ENCODE measurements around the gene TMEM50B. TPM values are rescaled to one million over a fixed set of nuclear protein-coding genes. Genes with fewer than 3 reads are reported as not detected.

The TMEM50B gene
- total and polyA plus RNA-seq, 12 donors, result 27.7 to 122 (median 47.0) TPM

GRCh38 chr21:33493756-33494155 lies 14.0 kb upstream of the TMEM50B start:
- Histone ChIP-seq H3K4me1 (replicated peaks in 1 of 2) (peaks cover 0 to 6% of the 10 kb centered on the region in 2 donors), H3K36me3 (replicated peaks in 1 of 2) (no peaks in the 10 kb centered on the region), H3K27ac (no peak overlapping the region), H3K4me3 (no peak overlapping the region), H3K27me3 (no peaks in the 10 kb centered on the region), H3K9me3 (replicated peaks in 1 of 3) (no peaks in the 10 kb centered on the region)
- 41 to 54% (median 49%) methylated on average over 3 of the region's 3 CpGs for WGBS, 4 donors
- TF ChIP-seq CTCF (IDR thresholded peaks at IDR 0.05) (no peak), POLR2A (IDR thresholded peaks at IDR 0.05) (no peak)
- no peak for DNase-seq
- intact Hi-C loops (cut with DNase I), result no loop called here

GRCh38 chr21:33492571-33492970 lies 12.8 kb upstream of the TMEM50B start:
- Histone ChIP-seq H3K27ac (peak overlapping the region in 1 of 5 donors; percentile 87), H3K4me1 (replicated peaks in 1 of 2) (peaks cover 0 to 6% of the 10 kb centered on the region in 2 donors), H3K27me3 (no peaks in the 10 kb centered on the region), H3K4me3 (peak overlapping the region in 1 of 4 donors; percentile 67), H3K9me3 (replicated peaks in 1 of 3) (no peaks in the 10 kb centered on the region), H3K36me3 (replicated peaks in 1 of 2) (no peaks in the 10 kb centered on the region)
- peak in 1 of 7 donors; percentile 18 for DNase-seq
- TF ChIP-seq CTCF (IDR thresholded peaks at IDR 0.05) (no peak), POLR2A (IDR thresholded peaks at IDR 0.05) (no peak)
- WGBS, 4 donors, result 48 to 57% (median 53%) methylated on average over 2 of the region's 2 CpGs
- intact Hi-C loops (cut with DNase I), result no loop called here

- peaks cover 0 to 6% of the 10 kb centered on the region in 2 donors for H3K4me1 ChIP-seq (replicated peaks in 1 of 2)
- H3K9me3 ChIP-seq (replicated peaks in 1 of 3), result no peaks in the 10 kb centered on the region
- H3K4me3 ChIP-seq, result peak within 1 kb of the TSS; percentile 52 to 98 (median 62)
- no peaks in the 10 kb centered on the region for H3K27me3 ChIP-seq
- intact Hi-C loops (cut with DNase I), result no loop called here
- H3K36me3 ChIP-seq (replicated peaks in 1 of 2), result no peaks in the 10 kb centered on the region
- H3K27ac ChIP-seq, result peak within 1 kb of the TSS in 4 of 5 donors; percentile 33 to 87 (median 64)
- WGBS, 4 donors, result 0 to 1% (median 1%) methylated on average over 18 to 52 of the region's 52 CpGs
- peak; percentile 85 to 95 (median 92) for DNase-seq
- peak in 1 of 2 donors; percentile 27 for TF ChIP-seq POLR2A (IDR thresholded peaks at IDR 0.05)
- no peak for TF ChIP-seq CTCF (IDR thresholded peaks at IDR 0.05)
These were observed 11.8 kb upstream of the TMEM50B start, which contains the start of gene DNAJC28 for GRCh38 chr21:33491373-33492102. DNAJC28 (minus strand) TSS chr21:33491716; CDS start chr21:33489393, 2,323 bp downstream.

GRCh38 chr21:33490991-33491372 lies 11.2 kb upstream of the TMEM50B start:
- Histone ChIP-seq H3K36me3 (replicated peaks in 1 of 2) (no peaks in the 10 kb centered on the region), H3K4me3 (peak overlapping the region; percentile 52 to 98 (median 62)), H3K9me3 (replicated peaks in 1 of 3) (no peaks in the 10 kb centered on the region), H3K27me3 (no peaks in the 10 kb centered on the region), H3K4me1 (replicated peaks in 1 of 2) (peaks cover 0 to 6% of the 10 kb centered on the region in 2 donors), H3K27ac (peak overlapping the region in 4 of 5 donors; percentile 33 to 87 (median 64))
- intact Hi-C loops (cut with DNase I), result no loop called here
- TF ChIP-seq POLR2A (IDR thresholded peaks at IDR 0.05) (no peak), CTCF (IDR thresholded peaks at IDR 0.05) (no peak)
- DNase-seq, result no peak
- 5 to 11% (median 8%) methylated on average over 12 of the region's 12 CpGs for WGBS, 4 donors
